Fibroblast of upper back skin (primary cell): Measurements from ENCODE around the gene ZMYND19.
"Not testable (repeated sequence)": the region's sequence is repeated elsewhere in the genome, so short reads cannot be mapped to it uniquely, and the experiment has no call there.

ENCODE experiments used
- DNase-seq: peaks from one replicate; pipeline ENCODE4 v3.0.0-alpha.2; 2013

Gene ZMYND19

DNA sequence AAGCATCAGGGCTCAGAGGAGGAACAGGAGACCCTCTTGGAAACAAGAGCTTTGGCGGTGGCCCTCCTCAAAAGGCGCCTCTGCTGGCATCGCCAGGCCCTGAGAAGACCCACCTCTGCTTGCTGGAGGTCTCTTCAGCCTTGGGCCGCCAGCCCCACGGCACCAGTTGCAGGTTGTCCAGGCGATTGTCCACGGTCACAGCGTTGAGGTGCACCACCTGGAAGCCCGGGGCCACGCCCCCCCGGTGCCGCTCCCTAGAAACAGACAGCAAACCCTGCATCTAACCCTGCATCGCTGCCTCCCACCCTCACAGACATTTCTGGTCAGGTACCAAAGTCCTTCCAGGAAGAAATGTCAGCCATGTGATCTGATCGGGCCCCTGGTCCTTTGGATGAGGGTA is 3.5 kb downstream of the ZMYND19 start:
- DNase-seq, result no peak

DNA sequence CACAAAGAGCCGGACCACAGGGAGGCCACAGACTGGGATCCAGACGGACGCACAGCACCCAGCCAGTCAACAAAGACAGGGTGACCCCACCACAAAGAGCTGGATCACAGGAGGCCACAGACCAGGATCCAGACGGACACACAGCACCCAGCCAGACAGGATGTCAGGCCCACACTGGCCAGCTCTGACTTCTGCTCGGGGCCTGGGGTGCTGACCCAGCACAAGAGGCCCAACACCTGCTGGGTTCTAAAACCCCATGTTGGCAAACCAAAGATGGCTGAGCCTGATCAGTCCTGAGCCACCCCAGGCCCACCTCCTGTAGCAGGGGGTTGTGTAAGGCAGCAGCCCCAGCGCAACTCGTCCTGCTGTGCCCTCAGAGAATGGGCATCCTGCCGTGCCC is 6.4 kb downstream of the ZMYND19 start:
- DNase-seq, result no peak

GRCh38 chr9:137583347-137583746 is 7.0 kb downstream of the ZMYND19 start:
- no peak for DNase-seq

DNA sequence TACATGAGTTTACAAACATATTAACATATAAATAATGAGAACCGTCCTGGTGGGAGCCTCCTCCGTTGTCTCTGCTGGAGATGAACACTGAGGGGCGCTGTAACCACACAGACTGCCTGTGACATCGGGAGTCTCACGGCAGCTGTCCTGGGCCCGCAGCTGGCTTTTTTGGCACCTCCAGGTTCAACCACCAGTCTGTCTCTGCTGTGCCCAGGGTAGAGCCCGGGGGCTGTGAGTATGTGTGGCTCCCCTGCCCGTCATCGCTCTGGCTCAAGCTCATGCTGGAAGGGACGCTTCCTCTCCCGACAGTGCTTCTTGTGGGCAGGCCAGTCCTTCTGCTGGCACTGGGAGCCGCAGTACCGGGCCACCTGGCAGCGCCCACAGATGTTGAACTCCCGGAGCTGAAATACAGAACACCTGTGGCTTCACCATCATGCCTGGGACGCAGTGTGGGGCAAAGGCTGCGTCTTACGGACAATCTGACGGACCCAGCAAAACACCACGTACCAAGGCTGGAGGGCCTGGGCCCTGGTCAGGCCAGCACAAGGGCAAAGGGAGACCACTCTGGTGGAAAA is 7.9 kb downstream of the ZMYND19 start:
- DNase-seq, result no peak

GRCh38 chr9:137581361-137582285 is 8.7 kb downstream of the ZMYND19 start:
- DNase-seq, result no peak

DNA sequence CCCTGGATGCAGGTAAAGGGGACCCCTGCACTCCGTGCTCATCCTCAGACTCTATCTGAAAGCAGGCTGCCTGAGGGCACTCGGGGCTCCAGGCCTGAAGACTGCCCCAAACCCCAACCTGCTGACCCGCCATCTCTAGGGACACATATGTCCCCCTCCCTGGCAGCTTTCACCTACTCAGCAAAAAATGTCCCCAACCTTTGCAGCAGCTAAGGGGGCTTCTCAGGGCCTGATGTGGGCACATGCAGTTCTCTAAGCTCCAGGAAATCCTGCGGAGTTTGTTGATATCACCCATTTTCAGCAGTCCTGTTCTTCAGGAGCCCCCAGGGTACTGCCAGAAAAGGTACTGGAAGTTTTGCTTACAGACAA is 9.4 kb downstream of the ZMYND19 start:
- no peak for DNase-seq

GRCh38 chr9:137580209-137580953 is 9.9 kb downstream of the ZMYND19 start:
- DNase-seq, result no peak

DNA sequence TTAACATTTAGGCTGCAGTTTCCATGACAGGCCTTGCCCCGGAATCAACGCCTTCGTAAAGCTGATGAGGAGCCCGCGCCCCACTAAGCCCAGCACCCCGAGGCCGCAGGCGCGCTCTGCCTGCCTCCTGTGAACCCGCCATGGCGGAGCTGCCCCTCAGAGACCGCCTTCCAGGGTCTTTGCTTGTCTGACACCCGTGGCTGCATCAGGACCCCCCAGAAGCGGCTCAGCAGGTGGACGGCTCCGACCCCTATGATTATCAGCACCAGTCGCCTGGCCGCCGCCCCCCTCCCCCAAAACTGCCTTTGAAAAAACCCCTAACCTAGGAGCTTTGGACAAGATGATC is 11.1 kb downstream of the ZMYND19 start:
- DNase-seq, result no peak

- DNase-seq, result peak; percentile 86
Observed at GRCh38 chr9:137578518-137579258, 11.6 kb downstream of the ZMYND19 start, which contains the start of gene DPH7. DPH7 (minus strand) TSS chr9:137578925; CDS start chr9:137578777, 148 bp downstream.

DNA sequence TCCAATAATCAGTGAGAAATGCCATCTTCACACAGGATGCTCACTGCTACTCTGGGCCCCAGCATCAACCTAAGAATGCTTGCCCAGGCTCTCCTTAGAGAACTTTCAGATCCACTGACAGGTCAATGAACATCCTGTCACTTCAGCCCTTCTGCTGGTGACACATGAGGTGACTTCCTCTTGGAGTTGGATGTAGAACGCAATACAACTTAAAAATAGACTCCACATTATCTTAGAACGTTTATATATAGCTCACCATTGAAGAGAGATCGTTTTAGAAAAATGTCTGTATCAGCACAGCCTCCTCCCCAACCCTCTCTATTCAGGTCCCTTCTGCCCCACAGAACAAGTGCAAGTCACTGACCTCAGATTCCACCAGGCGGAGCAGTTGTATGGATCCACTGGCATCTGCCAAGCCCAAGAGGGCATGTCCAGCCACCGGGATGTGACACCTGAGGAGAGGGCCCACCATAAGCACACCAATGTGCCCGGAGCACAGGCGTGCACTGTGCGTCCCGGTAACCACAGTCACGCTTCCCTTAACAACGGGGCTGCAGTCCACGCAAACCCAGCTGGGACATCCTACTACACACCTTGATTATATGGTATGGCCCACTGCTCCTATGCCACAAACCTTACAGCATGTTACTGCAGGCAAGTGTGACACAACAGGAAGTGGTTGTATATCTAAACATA is 14.4 kb downstream of the ZMYND19 start:
- no peak for DNase-seq

DNA sequence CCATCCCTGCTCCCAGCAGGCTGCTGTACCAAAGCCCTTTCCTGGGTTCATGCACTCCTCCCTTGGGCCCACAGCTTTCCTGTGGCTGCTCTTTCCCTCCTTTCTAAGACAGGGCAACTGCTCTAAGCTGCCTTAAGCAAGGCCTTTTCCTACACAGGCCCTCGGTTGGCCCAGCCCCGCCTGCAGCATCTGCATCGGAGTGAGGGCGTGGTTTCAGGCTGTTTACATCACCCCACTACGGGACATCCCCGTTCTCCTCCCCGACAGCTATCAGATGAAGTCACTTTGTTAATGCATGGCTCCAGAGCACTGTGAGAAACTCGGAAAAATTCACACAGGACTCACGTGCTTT is 15.0 kb downstream of the ZMYND19 start:
- DNase-seq, result no peak

GRCh38 chr9:137574192-137574591 is 16.1 kb downstream of the ZMYND19 start:
- no peak for DNase-seq

DNA sequence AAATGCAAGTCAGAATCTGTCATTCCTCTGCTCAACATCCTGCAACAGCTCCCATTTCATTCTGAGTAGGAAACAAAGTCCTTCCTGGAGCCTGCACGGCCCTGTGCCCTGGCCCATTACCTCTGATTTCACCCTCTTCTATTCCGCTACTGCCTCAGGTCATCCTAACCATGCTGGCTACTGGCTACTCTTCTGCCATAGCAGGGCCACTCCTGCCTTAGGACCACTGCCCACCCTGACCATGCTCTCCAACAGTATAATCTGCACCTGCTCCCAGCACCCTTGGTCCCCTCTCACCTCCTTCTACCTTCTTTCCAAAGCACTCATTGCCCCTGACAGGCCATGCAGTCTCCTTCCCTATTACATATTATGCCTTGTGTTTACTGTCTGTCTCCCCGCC is 19.7 kb downstream of the ZMYND19 start:
- no peak for DNase-seq

DNA sequence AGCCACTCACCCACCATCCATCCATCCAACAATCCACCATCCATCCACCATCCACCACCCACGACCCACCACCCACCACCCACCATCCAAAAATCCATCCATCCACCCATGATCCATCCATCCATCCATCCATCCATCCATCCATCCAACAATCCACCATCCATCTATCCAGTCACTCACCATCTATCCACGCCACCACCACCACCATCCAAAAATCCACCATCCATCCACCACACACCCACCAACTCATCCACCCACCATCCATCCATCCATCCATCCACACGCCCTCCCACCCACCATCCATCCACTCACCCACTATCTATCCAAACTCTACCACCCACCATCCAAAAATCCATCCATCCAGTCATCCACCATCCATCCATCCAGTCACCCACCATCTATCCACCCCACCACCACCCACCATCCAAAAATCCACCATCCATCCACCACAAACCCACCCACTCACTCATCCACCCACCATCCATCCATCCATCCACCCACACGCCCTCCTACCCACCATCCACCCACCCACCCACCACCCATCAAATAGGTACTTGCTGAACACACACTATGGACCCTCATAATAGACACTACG is 20.6 kb downstream of the ZMYND19 start:
- DNase-seq, result no peak

DNA sequence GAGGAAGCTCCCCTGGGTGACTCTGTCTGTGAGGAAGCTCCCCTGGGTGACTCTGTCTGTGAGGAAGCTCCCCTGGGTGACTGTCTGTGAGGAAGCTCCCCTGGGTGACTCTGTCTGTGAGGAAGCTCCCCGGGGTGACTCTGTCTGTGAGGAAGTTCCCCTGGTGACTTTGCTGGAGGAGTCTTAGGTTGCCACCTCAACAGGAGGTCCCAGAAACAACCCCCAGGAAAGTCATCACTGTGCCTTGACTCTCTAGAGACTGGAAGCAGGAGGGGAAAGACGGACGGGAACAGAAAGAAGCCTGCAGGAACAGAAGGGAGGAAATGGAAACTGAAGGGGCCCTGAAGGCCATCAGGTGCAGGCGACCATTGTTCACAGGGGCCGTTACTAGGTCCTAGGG is 21.9 kb downstream of the ZMYND19 start:
- DNase-seq, result not testable (repeated sequence)

GRCh38 chr9:137564817-137565411 is 25.4 kb downstream of the ZMYND19 start:
- no peak for DNase-seq

DNA sequence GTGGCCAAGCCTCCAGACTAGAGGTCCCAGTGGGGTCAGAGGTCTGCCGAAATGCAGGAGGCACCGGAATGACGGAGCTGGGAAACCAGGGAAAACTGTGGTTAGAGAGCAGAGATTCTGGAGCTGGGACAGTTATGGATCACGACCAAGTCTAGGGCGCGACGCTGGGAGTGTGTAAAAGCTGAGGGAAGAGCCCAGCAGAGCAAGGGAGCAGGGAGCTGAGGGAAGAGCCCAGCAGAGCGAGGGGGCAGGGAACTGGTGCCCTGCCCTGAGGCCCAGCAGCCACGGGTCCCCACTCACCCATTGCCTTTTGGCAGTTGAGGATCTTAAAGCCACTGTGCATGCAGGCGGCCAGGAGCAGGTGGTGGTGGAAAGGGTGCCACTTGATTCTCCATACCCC is 26.2 kb downstream of the ZMYND19 start:
- DNase-seq, result no peak

DNA sequence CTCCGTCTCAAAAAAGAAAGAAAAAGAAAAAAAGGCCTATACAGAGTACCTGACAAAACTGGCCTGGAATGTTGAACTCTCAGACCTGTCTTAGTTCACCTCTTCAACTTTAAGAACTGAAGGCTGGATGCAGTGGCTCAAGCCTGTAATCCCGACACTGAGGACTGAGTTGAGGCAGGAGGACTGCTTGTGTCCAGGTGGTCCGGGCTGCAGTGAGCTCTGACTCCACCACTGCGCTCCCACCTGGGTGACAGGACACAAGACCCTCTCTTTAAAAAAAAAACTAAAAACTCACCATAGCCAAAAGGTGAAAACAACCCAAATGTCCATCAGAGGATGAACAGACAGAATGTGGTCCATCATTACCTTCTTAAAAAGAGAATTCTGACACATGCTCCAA is 32.2 kb downstream of the ZMYND19 start:
- no peak for DNase-seq

DNA sequence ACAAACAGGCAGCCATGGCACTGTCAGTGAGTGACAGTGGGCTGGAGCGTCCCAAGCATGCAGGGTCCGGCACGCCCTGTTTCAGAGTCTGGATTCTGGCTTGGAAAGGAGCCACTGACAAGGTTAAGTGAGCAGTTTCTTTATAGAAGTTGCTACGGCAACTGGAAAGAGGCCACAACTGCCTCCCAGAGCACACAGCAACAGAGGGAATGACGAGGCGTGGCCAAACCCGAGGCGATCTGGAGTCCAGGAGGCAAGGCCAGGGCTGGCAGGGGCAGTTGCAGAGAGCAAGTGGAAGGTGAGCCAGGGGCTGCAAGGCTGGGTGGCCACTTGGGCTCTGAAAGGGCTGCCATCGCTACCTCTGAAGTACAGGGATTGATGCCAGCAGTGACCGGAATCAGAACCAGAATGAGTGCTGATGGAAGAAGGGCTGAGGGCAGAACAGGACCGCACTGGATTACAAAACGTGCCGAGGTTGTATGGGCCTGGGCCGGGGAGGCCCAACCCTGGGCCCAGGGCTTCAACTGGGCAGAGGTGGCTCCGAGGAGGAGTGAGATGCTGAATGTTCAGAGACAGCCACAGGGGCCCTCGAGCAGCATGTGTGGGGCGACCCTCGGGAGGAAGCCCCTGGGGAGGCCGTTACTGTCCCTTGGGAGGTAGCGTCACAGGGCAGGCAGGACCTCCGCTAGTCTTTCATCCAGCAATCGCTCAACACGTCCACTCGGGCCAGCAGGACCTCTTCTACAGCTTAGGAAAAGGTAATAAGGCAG is 34.1 kb downstream of the ZMYND19 start:
- no peak for DNase-seq

GRCh38 chr9:137555179-137555578 is 35.1 kb downstream of the ZMYND19 start:
- DNase-seq, result no peak

GRCh38 chr9:137554349-137554748 is 36.0 kb downstream of the ZMYND19 start:
- DNase-seq, result no peak
